ENCODE results near the gene NAT16. TPM values are rescaled to one million over a fixed set of nuclear protein-coding genes. Genes with fewer than 3 reads are reported as not detected.

NAT16 gene
- total RNA-seq, 1 donor from 2014 or later: not detected

- Mint-ChIP-seq H3K4me3 (no peak overlapping the region), H3K9me3 (no peaks in the 10 kb centered on the region), H3K27ac (no peak overlapping the region), H3K36me3 (no peaks in the 10 kb centered on the region), H3K27me3 (peaks cover 15% of the 10 kb centered on the region), H3K4me1 (ENCODE audit: unreplicated experiment) (peaks cover 19% of the 10 kb centered on the region)
- no peak for DNase-seq (ENCODE audit: extremely low spot score, unreplicated experiment)
- TF ChIP-seq CTCF (conservative IDR thresholded peaks at IDR 0.05): no peak
Observed at GRCh38 chr7:101140746-101141382, 39.2 kb downstream of the NAT16 start.

GRCh38 chr7:101140339-101140699 lies 39.8 kb downstream of the NAT16 start:
- no peaks in the 10 kb centered on the region for H3K9me3 Mint-ChIP-seq
- H3K4me1 Mint-ChIP-seq (ENCODE audit: unreplicated experiment): peaks cover 19% of the 10 kb centered on the region
- no peak for TF ChIP-seq CTCF (conservative IDR thresholded peaks at IDR 0.05)
- H3K27ac Mint-ChIP-seq: no peak overlapping the region
- no peaks in the 10 kb centered on the region for H3K36me3 Mint-ChIP-seq
- H3K4me3 Mint-ChIP-seq: no peak overlapping the region
- peaks cover 15% of the 10 kb centered on the region for H3K27me3 Mint-ChIP-seq
- no peak for DNase-seq (ENCODE audit: extremely low spot score, unreplicated experiment)

GRCh38 chr7:101138213-101138870 lies 41.8 kb downstream of the NAT16 start:
- TF ChIP-seq CTCF (conservative IDR thresholded peaks at IDR 0.05): peak; percentile 90
- Mint-ChIP-seq H3K9me3 (no peaks in the 10 kb centered on the region), H3K4me3 (peak overlapping the region; percentile 71), H3K27me3 (peaks cover 14% of the 10 kb centered on the region), H3K4me1 (ENCODE audit: unreplicated experiment) (peaks cover 33% of the 10 kb centered on the region), H3K36me3 (no peaks in the 10 kb centered on the region), H3K27ac (peak overlapping the region; percentile 70)
- DNase-seq (ENCODE audit: extremely low spot score, unreplicated experiment): no peak

- H3K27me3 Mint-ChIP-seq: peaks cover 11% of the 10 kb centered on the region
- H3K4me3 Mint-ChIP-seq: no peak overlapping the region
- no peaks in the 10 kb centered on the region for H3K9me3 Mint-ChIP-seq
- peak overlapping the region; percentile 70 for H3K27ac Mint-ChIP-seq
- TF ChIP-seq CTCF (conservative IDR thresholded peaks at IDR 0.05): no peak
- no peaks in the 10 kb centered on the region for H3K36me3 Mint-ChIP-seq
- H3K4me1 Mint-ChIP-seq (ENCODE audit: unreplicated experiment): peaks cover 36% of the 10 kb centered on the region
- DNase-seq (ENCODE audit: extremely low spot score, unreplicated experiment): no peak
Observed at GRCh38 chr7:101137651-101138212, 42.4 kb downstream of the NAT16 start.

GRCh38 chr7:101134399-101134980 lies 45.6 kb downstream of the NAT16 start:
- no peaks in the 10 kb centered on the region for H3K36me3 Mint-ChIP-seq
- DNase-seq (ENCODE audit: extremely low spot score, unreplicated experiment): no peak
- no peaks in the 10 kb centered on the region for H3K9me3 Mint-ChIP-seq
- H3K27me3 Mint-ChIP-seq: peaks cover 14% of the 10 kb centered on the region
- H3K4me3 Mint-ChIP-seq: no peak overlapping the region
- no peak for TF ChIP-seq CTCF (conservative IDR thresholded peaks at IDR 0.05)
- peak overlapping the region; percentile 32 for H3K27ac Mint-ChIP-seq
- H3K4me1 Mint-ChIP-seq (ENCODE audit: unreplicated experiment): peaks cover 26% of the 10 kb centered on the region
